Measurements from ENCODE around the gene GPR61. TPM values are rescaled to one million over a fixed set of nuclear protein-coding genes. Genes with fewer than 3 reads are reported as not detected.

GPR61 gene
- total RNA-seq, 8 experiments from 2014 or later, result 0.56 to 5.8 (median 2.6) TPM

GRCh38 chr1:109567877-109568672 lies 28.4 kb downstream of the GPR61 start:
- ATAC-seq (replicated peaks in 6 of 8), result peak in 1 of 8 experiments; percentile 69
- H3K27ac ChIP-seq, result no peak overlapping the region
- 82 to 100% (median 100%) methylated on average over 1 to 4 of the region's 4 CpGs; no CpG with 5 or more reads in 2 of the 10 experiments for WGBS, 10 experiments
- no peak overlapping the region for H3K4me3 ChIP-seq
- H3K4me1 ChIP-seq (replicated peaks in 1 of 2), result peaks cover 4 to 6% of the 10 kb centered on the region in 2 donors
- in situ Hi-C loops (cut with MboI; ENCODE audit: low pct_unique_long_range_greater_than_20kb in 2 of 9, low sequenced_read_pairs in 9 of 9, unreplicated experiment in 9 of 9), result no loop called here

- H3K27ac ChIP-seq, result no peak overlapping the region
- H3K4me3 ChIP-seq, result no peak overlapping the region
- in situ Hi-C loops (cut with MboI; ENCODE audit: low pct_unique_long_range_greater_than_20kb in 2 of 9, low sequenced_read_pairs in 9 of 9, unreplicated experiment in 9 of 9), result no loop called here
- ATAC-seq (replicated peaks in 6 of 8), result no peak
- WGBS, 10 experiments, result 38 to 100% (median 88%) methylated on average over 1 of the region's 1 CpG; no CpG with 5 or more reads in 1 of the 10 experiments
- no peaks in the 10 kb centered on the region for H3K4me1 ChIP-seq (replicated peaks in 1 of 2)
These were observed 29.7 kb downstream of the GPR61 start for GRCh38 chr1:109569323-109569722.

- in situ Hi-C loops (cut with MboI; ENCODE audit: low pct_unique_long_range_greater_than_20kb in 2 of 9, low sequenced_read_pairs in 9 of 9, unreplicated experiment in 9 of 9), result no loop called here
These were observed 30.7 kb downstream of the GPR61 start for GRCh38 chr1:109570414-109570813.

GRCh38 chr1:109573785-109574184 lies 34.1 kb downstream of the GPR61 start:
- in situ Hi-C loops (cut with MboI; ENCODE audit: low pct_unique_long_range_greater_than_20kb in 2 of 9, low sequenced_read_pairs in 9 of 9, unreplicated experiment in 9 of 9), result no loop called here
- Histone ChIP-seq H3K4me1 (replicated peaks in 1 of 2) (no peaks in the 10 kb centered on the region), H3K4me3 (no peak overlapping the region), H3K27ac (no peak overlapping the region)
- 67 to 100% (median 93%) methylated on average over 1 to 2 of the region's 2 CpGs for WGBS, 10 experiments
- no peak for ATAC-seq (replicated peaks in 6 of 8)

More at GRCh38 chr1:109570414-109570813, 30.7 kb downstream of the GPR61 start:
- Histone ChIP-seq H3K4me1 (replicated peaks in 1 of 2) (no peaks in the 10 kb centered on the region), H3K27ac (no peak overlapping the region), H3K4me3 (no peak overlapping the region)
- 36 to 100% (median 85%) methylated on average over 2 to 3 of the region's 3 CpGs for WGBS, 10 experiments
- peak in 3 of 8 experiments; percentile 25 to 46 (median 44) for ATAC-seq (replicated peaks in 6 of 8)

GRCh38 chr1:109578947-109579443 lies 39.3 kb downstream of the GPR61 start:
- Histone ChIP-seq H3K4me3 (no peak overlapping the region), H3K4me1 (replicated peaks in 1 of 2) (no peaks in the 10 kb centered on the region), H3K27ac (no peak overlapping the region)
- in situ Hi-C loops (cut with MboI; ENCODE audit: low pct_unique_long_range_greater_than_20kb in 2 of 9, low sequenced_read_pairs in 9 of 9, unreplicated experiment in 9 of 9), result no loop called here
- 0 to 100% (median 86%) methylated on average over 1 to 3 of the region's 3 CpGs; no CpG with 5 or more reads in 1 of the 10 experiments for WGBS, 10 experiments
- peak in 2 of 8 experiments; percentile 38 to 58 for ATAC-seq (replicated peaks in 6 of 8)

GRCh38 chr1:109579491-109579890 lies 39.8 kb downstream of the GPR61 start:
- no peak overlapping the region for H3K27ac ChIP-seq
- peak in 3 of 8 experiments; percentile 42 to 69 (median 49) for ATAC-seq (replicated peaks in 6 of 8)
- in situ Hi-C loops (cut with MboI; ENCODE audit: low pct_unique_long_range_greater_than_20kb in 2 of 9, low sequenced_read_pairs in 9 of 9, unreplicated experiment in 9 of 9), result no loop called here
- no peak overlapping the region for H3K4me3 ChIP-seq
- no peaks in the 10 kb centered on the region for H3K4me1 ChIP-seq (replicated peaks in 1 of 2)
- WGBS, 10 experiments, result 63 to 100% (median 100%) methylated on average over 1 of the region's 1 CpG; no CpG with 5 or more reads in 2 of the 10 experiments

GRCh38 chr1:109582021-109582420 lies 42.3 kb downstream of the GPR61 start:
- in situ Hi-C loops (cut with MboI; ENCODE audit: low pct_unique_long_range_greater_than_20kb in 2 of 9, low sequenced_read_pairs in 9 of 9, unreplicated experiment in 9 of 9), result no loop called here
- 61 to 100% (median 100%) methylated on average over 1 to 2 of the region's 2 CpGs; no CpG with 5 or more reads in 2 of the 10 experiments for WGBS, 10 experiments
- no peak overlapping the region for H3K4me3 ChIP-seq
- no peak overlapping the region for H3K27ac ChIP-seq
- ATAC-seq (replicated peaks in 6 of 8), result no peak
- H3K4me1 ChIP-seq (replicated peaks in 1 of 2), result no peaks in the 10 kb centered on the region

- Histone ChIP-seq H3K4me3 (no peak overlapping the region), H3K4me1 (replicated peaks in 1 of 2) (no peaks in the 10 kb centered on the region), H3K27ac (no peak overlapping the region)
- WGBS, 10 experiments, result 78 to 100% (median 100%) methylated on average over 1 of the region's 1 CpG
- in situ Hi-C loops (cut with MboI; ENCODE audit: low pct_unique_long_range_greater_than_20kb in 2 of 9, low sequenced_read_pairs in 9 of 9, unreplicated experiment in 9 of 9), result no loop called here
- ATAC-seq (replicated peaks in 6 of 8), result no peak
These were observed 45.1 kb downstream of the GPR61 start for GRCh38 chr1:109584766-109585165.

GRCh38 chr1:109586055-109586454 lies 46.4 kb downstream of the GPR61 start:
- ATAC-seq (replicated peaks in 6 of 8), result no peak
- Histone ChIP-seq H3K4me3 (no peak overlapping the region), H3K4me1 (replicated peaks in 1 of 2) (no peaks in the 10 kb centered on the region), H3K27ac (no peak overlapping the region)
- 60 to 100% (median 100%) methylated on average over 1 to 3 of the region's 3 CpGs; no CpG with 5 or more reads in 1 of the 10 experiments for WGBS, 10 experiments
- in situ Hi-C loops (cut with MboI; ENCODE audit: low pct_unique_long_range_greater_than_20kb in 2 of 9, low sequenced_read_pairs in 9 of 9, unreplicated experiment in 9 of 9), result no loop called here

- in situ Hi-C loops (cut with MboI; ENCODE audit: low pct_unique_long_range_greater_than_20kb in 2 of 9, low sequenced_read_pairs in 9 of 9, unreplicated experiment in 9 of 9), result no loop called here
- no peaks in the 10 kb centered on the region for H3K4me1 ChIP-seq (replicated peaks in 1 of 2)
- H3K27ac ChIP-seq, result no peak overlapping the region
- ATAC-seq (replicated peaks in 6 of 8), result no peak
- H3K4me3 ChIP-seq, result no peak overlapping the region
- 71 to 100% (median 93%) methylated on average over 1 to 3 of the region's 3 CpGs for WGBS, 10 experiments
These were observed 49.5 kb downstream of the GPR61 start for GRCh38 chr1:109589177-109589576.

GRCh38 chr1:109589679-109590078 lies 50.0 kb downstream of the GPR61 start:
- ATAC-seq (replicated peaks in 6 of 8), result no peak
- H3K27ac ChIP-seq, result no peak overlapping the region
- H3K4me3 ChIP-seq, result no peak overlapping the region
- H3K4me1 ChIP-seq (replicated peaks in 1 of 2), result no peaks in the 10 kb centered on the region
- in situ Hi-C loops (cut with MboI; ENCODE audit: low pct_unique_long_range_greater_than_20kb in 2 of 9, low sequenced_read_pairs in 9 of 9, unreplicated experiment in 9 of 9), result no loop called here

GRCh38 chr1:109592916-109593315 lies 53.2 kb downstream of the GPR61 start:
- Histone ChIP-seq H3K27ac (no peak overlapping the region), H3K4me1 (replicated peaks in 1 of 2) (no peaks in the 10 kb centered on the region), H3K4me3 (no peak overlapping the region)
- ATAC-seq (replicated peaks in 6 of 8), result peak in 2 of 8 experiments; percentile 53 to 70
- in situ Hi-C loops (cut with MboI; ENCODE audit: low pct_unique_long_range_greater_than_20kb in 2 of 9, low sequenced_read_pairs in 9 of 9, unreplicated experiment in 9 of 9), result no loop called here

- Histone ChIP-seq H3K4me1 (replicated peaks in 1 of 2) (no peaks in the 10 kb centered on the region), H3K27ac (no peak overlapping the region), H3K4me3 (no peak overlapping the region)
- 46 to 100% (median 95%) methylated on average over 1 to 2 of the region's 2 CpGs for WGBS, 10 experiments
- no peak for ATAC-seq (replicated peaks in 6 of 8)
- in situ Hi-C loops (cut with MboI; ENCODE audit: low pct_unique_long_range_greater_than_20kb in 2 of 9, low sequenced_read_pairs in 9 of 9, unreplicated experiment in 9 of 9), result no loop called here
These were observed 55.9 kb downstream of the GPR61 start for GRCh38 chr1:109595531-109595930.
